HUES6 (cell line): ENCODE measurements around the gene POLR1A.

Experiments used
- H3K27ac ChIP-seq: 2 replicates; pipeline ENCODE4 v1.7.0; 2013; ENCODE audit warnings: low read depth, mild to moderate bottlenecking, low read length, inconsistent platforms
- H3K27me3 ChIP-seq: 2 replicates; pipeline ENCODE4 v1.6.1; 2013; ENCODE audit warnings: low read length; ENCODE audit not compliant: control insufficient read depth, insufficient read depth
- H3K36me3 ChIP-seq: 2 replicates; pipeline ENCODE4 v1.6.1; 2013; ENCODE audit warnings: low read length; ENCODE audit not compliant: control insufficient read depth, insufficient read depth
- H3K4me1 ChIP-seq: 2 replicates; pipeline ENCODE4 v1.6.1; 2013; ENCODE audit warnings: low read length; ENCODE audit not compliant: control insufficient read depth, insufficient read depth
- H3K4me3 ChIP-seq: 2 replicates; pipeline ENCODE4 v1.5.1; 2013; ENCODE audit warnings: low read depth, low read length
- H3K9ac ChIP-seq: one replicate; pipeline ENCODE4 v1.6.1; 2013; ENCODE audit warnings: mild to moderate bottlenecking, low read length
- H3K9me3 ChIP-seq: 2 replicates; pipeline ENCODE4 v1.6.1; 2013; ENCODE audit warnings: low read depth, low read length; ENCODE audit not compliant: control insufficient read depth, insufficient read depth

POLR1A gene

DNA sequence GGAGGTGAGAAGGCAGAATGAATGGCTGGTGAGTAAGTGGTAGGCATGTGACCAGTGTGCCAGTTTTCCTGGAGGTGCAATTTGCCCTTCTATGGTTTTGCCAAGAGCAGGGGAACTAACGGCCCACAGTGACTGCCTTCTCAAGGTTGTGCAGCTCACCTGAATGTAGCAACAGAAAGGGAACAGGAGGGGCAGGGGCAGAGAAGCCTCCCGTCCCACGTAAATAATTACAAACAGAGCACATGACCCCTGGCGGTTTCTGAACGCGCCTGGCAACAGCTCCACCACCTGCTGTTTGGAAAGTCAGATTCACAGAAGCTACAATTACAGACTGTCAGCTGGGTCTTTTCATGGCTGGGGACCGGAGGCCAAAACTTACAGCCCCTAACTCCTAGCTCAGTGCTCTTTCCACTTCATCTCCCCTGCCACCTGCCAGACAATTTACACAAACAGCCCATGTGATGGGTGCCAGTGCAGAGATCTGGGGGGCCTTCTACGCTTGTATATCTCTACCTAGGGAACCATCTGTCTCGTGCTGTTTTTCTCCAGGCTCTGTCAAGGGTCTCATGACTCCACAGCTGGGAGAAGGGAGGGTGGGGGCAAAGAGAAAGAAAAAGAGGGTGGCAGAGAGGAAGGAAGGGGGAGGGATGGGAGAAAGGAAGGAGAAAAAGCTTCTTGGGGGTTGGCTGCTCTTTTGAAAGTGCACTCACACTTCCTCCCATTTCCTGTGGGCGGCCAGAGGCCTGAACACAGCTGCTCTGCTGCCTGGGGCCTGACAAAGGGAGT, 69.6 kb downstream of the POLR1A start:
- Histone ChIP-seq H3K4me1 (no peaks in the 10 kb centered on the region), H3K4me3 (no peak overlapping the region), H3K36me3 (peaks cover 100% of the 10 kb centered on the region), H3K27me3 (no peaks in the 10 kb centered on the region), H3K9ac (no peak overlapping the region), H3K27ac (no peak overlapping the region), H3K9me3 (no peaks in the 10 kb centered on the region)

GRCh38 chr2:86035376-86035882, 70.3 kb downstream of the POLR1A start:
- no peak overlapping the region for H3K27ac ChIP-seq
- peaks cover 100% of the 10 kb centered on the region for H3K36me3 ChIP-seq
- no peaks in the 10 kb centered on the region for H3K4me1 ChIP-seq
- H3K9me3 ChIP-seq, result no peaks in the 10 kb centered on the region
- no peak overlapping the region for H3K9ac ChIP-seq
- no peaks in the 10 kb centered on the region for H3K27me3 ChIP-seq
- H3K4me3 ChIP-seq, result no peak overlapping the region

- H3K36me3 ChIP-seq, result peaks cover 100% of the 10 kb centered on the region
- no peak overlapping the region for H3K27ac ChIP-seq
- no peak overlapping the region for H3K4me3 ChIP-seq
- H3K9me3 ChIP-seq, result no peaks in the 10 kb centered on the region
- H3K4me1 ChIP-seq, result no peaks in the 10 kb centered on the region
- no peak overlapping the region for H3K9ac ChIP-seq
- H3K27me3 ChIP-seq, result no peaks in the 10 kb centered on the region
Measured at GRCh38 chr2:86033751-86034692, 71.7 kb downstream of the POLR1A start.

DNA sequence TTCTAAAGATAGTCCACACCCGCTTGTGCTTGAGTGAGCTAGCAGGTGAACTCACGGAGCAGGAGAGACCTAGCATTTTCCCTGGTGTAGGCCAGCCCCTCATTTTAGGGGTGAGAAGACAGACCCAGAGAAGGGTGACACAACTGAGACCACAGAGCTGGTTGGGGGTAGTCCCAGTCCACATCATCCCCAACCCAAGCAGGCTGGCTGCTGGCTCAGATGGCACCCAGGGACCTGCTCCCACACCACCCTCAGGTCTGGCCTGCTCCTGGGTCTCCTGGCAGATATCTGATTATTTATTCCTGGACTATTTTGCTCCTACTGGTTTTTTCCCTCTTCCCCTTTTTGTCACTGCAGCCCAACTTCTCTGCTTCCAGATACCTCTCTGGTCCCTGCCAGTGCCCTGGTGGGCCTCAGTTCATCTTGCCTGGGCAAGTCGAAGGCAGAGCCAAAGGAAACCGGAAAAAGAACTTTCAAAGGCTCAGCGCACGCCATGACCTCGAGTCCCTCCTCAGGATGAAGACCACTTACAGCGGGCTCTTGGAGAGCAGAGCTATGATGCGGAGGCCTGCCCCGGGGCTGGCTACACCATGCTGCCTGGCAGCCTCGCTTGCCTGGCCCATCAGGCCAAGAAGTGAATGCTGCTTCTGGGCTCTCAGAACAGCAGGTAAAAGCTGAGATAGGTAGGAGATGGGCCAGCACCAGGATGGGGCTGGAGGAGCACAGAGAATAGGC, 72.7 kb downstream of the POLR1A start:
- no peaks in the 10 kb centered on the region for H3K27me3 ChIP-seq
- no peaks in the 10 kb centered on the region for H3K9me3 ChIP-seq
- no peaks in the 10 kb centered on the region for H3K4me1 ChIP-seq
- peaks cover 100% of the 10 kb centered on the region for H3K36me3 ChIP-seq
- H3K27ac ChIP-seq, result 0 out of 2 replicates have a peak overlapping the region, but pooled peaks have one; percentile 45
- H3K4me3 ChIP-seq, result no peak overlapping the region
- H3K9ac ChIP-seq, result no peak overlapping the region

DNA sequence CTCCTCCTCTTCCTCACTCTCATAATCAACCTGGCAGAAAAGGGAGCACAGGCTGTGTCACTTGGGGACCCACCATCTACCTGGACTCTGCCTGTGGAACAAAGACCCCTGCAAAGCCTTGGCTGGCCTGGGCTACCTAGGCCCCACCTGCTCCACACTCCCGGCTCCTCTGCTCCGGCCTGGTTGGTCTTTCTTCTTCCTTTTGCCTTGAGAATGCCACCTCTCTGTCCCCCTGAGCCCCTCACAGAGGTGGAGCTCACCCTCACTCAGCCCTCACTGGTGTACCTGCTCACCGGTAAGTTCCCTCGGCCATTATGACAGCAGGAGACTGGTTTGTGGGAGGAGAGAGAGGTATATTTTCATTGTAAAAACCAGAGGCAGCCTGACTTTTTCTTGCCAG, 74.1 kb downstream of the POLR1A start:
- H3K27ac ChIP-seq, result no peak overlapping the region
- no peak overlapping the region for H3K9ac ChIP-seq
- H3K4me1 ChIP-seq, result no peaks in the 10 kb centered on the region
- peaks cover 100% of the 10 kb centered on the region for H3K36me3 ChIP-seq
- H3K4me3 ChIP-seq, result no peak overlapping the region
- H3K9me3 ChIP-seq, result no peaks in the 10 kb centered on the region
- H3K27me3 ChIP-seq, result no peaks in the 10 kb centered on the region

- no peaks in the 10 kb centered on the region for H3K27me3 ChIP-seq
- H3K4me1 ChIP-seq, result no peaks in the 10 kb centered on the region
- no peaks in the 10 kb centered on the region for H3K9me3 ChIP-seq
- H3K9ac ChIP-seq, result no peak overlapping the region
- peaks cover 100% of the 10 kb centered on the region for H3K36me3 ChIP-seq
- H3K27ac ChIP-seq, result no peak overlapping the region
- H3K4me3 ChIP-seq, result no peak overlapping the region
Measured at GRCh38 chr2:86031151-86031550, 74.5 kb downstream of the POLR1A start.

- H3K9ac ChIP-seq, result no peak overlapping the region
- H3K27ac ChIP-seq, result no peak overlapping the region
- H3K4me3 ChIP-seq, result no peak overlapping the region
- no peaks in the 10 kb centered on the region for H3K9me3 ChIP-seq
- peaks cover 100% of the 10 kb centered on the region for H3K36me3 ChIP-seq
- no peaks in the 10 kb centered on the region for H3K27me3 ChIP-seq
- no peaks in the 10 kb centered on the region for H3K4me1 ChIP-seq
Measured at GRCh38 chr2:86029873-86030272, 75.8 kb downstream of the POLR1A start.

- Histone ChIP-seq H3K9ac (no peak overlapping the region), H3K36me3 (peaks cover 98% of the 10 kb centered on the region), H3K9me3 (no peaks in the 10 kb centered on the region), H3K27me3 (no peaks in the 10 kb centered on the region), H3K4me1 (no peaks in the 10 kb centered on the region), H3K27ac (no peak overlapping the region), H3K4me3 (no peak overlapping the region)
Measured at GRCh38 chr2:86028766-86029381, 76.8 kb downstream of the POLR1A start.

DNA sequence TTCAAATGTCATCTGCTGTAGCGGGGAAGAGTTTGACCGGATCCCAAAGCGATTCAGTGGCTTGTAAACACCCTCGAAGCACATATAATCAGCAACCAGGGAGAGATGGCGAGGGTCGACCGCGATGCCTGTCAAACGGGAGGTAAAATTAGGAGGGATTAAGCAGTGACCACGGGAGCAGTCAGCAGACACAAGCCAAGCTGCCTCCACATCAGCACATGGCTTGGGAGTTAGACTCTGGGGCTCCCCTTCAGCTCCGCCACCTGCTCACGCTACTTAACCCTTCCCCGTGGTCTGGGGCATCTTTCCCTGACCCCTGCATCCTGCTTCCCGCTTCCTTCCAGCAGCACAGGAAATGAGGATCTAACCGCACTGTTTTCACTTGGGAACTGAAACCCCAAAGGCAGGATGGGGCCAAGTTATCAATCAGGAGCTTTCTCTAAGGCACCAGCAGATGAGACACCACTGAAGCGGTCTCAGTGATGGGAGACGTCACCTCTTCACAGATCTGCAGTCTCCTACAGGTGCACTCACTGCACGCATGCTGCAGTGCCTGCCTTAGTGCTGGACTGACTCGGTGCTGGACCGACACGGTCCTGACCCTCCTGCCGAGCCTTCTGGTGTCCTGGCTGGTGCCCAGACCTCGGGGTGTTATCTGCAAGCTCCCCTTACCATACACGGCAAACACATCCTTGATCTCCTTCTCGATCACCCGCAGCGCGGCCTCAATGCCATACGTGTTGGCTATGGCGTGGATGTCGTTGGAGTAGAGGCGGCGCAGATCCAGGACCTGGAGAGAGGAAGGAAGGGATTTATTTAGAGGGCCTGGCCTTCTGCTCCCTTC, 77.5 kb downstream of the POLR1A start:
- H3K9me3 ChIP-seq, result no peaks in the 10 kb centered on the region
- no peaks in the 10 kb centered on the region for H3K27me3 ChIP-seq
- H3K4me3 ChIP-seq, result no peak overlapping the region
- H3K36me3 ChIP-seq, result peaks cover 91% of the 10 kb centered on the region
- no peaks in the 10 kb centered on the region for H3K4me1 ChIP-seq
- H3K27ac ChIP-seq, result no peak overlapping the region
- H3K9ac ChIP-seq, result no peak overlapping the region
